Liver (tissue), 3 donors: ENCODE measurements around the gene SIK3.
"Not testable (repeated sequence)": the region's sequence is repeated elsewhere in the genome, so short reads cannot be mapped to it uniquely, and the experiment has no call there.

ENCODE experiments used
- RAD21 ChIP-seq, 2 donors: IDR thresholded peaks; 2 replicates each; pipeline ENCODE4 v1.6.1; 2016; ENCODE audit warnings: antibody characterized with exemption in 2 of 2, mild to moderate bottlenecking in 2 of 2
- SP1 ChIP-seq: IDR thresholded peaks from 2 replicates; pipeline ENCODE4 v1.6.1; 2018; ENCODE audit warnings: antibody characterized with exemption, mild to moderate bottlenecking
- TF ChIP-seq, protein P1 (sequence below): fragments of 150-350 bp; IDR thresholded peaks from 2 replicates; pipeline ENCODE4 v1.5.1; 2017; ENCODE audit warnings: improper control_type of control experiment, low read depth, low read length; ENCODE audit not compliant: missing input control
- donor health status: healthy.
- donor health status: healthy.

DNA sequence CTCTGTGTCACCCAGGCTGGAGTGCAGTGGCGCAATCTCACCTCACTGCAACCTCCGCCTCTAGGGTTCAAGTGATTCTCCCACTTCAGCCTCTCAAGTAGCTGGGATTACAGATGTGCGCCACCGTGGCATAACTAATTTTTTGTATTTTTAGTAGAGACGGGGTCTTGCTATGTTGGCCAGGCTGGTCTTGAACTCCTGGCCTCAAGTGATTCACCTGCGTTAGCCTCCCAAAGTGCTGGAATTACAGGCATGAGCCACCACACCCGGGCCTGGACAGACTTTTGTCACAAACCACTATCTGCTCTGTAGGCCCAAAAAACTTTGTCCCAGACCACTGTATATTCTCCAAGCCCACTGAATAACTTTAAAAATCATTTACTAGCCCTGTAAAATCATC is 74.5 kb downstream of the SIK3 start:
- TF ChIP-seq, protein P1, sequence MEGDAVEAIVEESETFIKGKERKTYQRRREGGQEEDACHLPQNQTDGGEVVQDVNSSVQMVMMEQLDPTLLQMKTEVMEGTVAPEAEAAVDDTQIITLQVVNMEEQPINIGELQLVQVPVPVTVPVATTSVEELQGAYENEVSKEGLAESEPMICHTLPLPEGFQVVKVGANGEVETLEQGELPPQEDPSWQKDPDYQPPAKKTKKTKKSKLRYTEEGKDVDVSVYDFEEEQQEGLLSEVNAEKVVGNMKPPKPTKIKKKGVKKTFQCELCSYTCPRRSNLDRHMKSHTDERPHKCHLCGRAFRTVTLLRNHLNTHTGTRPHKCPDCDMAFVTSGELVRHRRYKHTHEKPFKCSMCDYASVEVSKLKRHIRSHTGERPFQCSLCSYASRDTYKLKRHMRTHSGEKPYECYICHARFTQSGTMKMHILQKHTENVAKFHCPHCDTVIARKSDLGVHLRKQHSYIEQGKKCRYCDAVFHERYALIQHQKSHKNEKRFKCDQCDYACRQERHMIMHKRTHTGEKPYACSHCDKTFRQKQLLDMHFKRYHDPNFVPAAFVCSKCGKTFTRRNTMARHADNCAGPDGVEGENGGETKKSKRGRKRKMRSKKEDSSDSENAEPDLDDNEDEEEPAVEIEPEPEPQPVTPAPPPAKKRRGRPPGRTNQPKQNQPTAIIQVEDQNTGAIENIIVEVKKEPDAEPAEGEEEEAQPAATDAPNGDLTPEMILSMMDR, result not testable (repeated sequence)
- TF ChIP-seq SP1; RAD21 (IDR thresholded peaks at IDR 0.05): not testable (repeated sequence)
